Activated T-helper 17 cell treated with anti-CD3 and anti-CD28 coated beads, Interleukin-2, amount 50 U/mL, for 72 hours (primary cell): ENCODE data around the gene BHMT2. TPM values are rescaled to one million over a fixed set of nuclear protein-coding genes. Genes with fewer than 3 reads are reported as not detected.

Source experiments
- ATAC-seq: fragments of 150-1000 bp; cut with Tn5 transposase; replicated peaks from 2 replicates; pipeline ENCODE4 v1.10.0; 2021; ENCODE audit warnings: mild to moderate bottlenecking, moderate library complexity
- H3K27ac Mint-ChIP-seq: one replicate; pipeline ENCODE4 v1.8.0; 2022; ENCODE audit warnings: mixed read lengths
- H3K27me3 Mint-ChIP-seq: one replicate; pipeline ENCODE4 v1.8.0; 2022; ENCODE audit warnings: mixed read lengths
- H3K36me3 Mint-ChIP-seq: one replicate; pipeline ENCODE4 v1.8.0; 2022; ENCODE audit warnings: low read depth, mild to moderate bottlenecking, mixed read lengths
- H3K4me1 Mint-ChIP-seq: one replicate; pipeline ENCODE4 v1.8.0; 2022; ENCODE audit warnings: mixed read lengths
- H3K4me3 Mint-ChIP-seq: one replicate; pipeline ENCODE4 v1.8.0; 2022; ENCODE audit warnings: mild to moderate bottlenecking, mixed read lengths
- H3K9me3 Mint-ChIP-seq: one replicate; pipeline ENCODE4 v1.8.0; 2022; ENCODE audit warnings: mixed read lengths
- total RNA-seq, 2 donors: library from RNA; stranded (reverse); gene quantifications; one replicate each; pipeline ENCODE4 v1.2.3, GENCODE V29; 2022

The BHMT2 gene, protein sequence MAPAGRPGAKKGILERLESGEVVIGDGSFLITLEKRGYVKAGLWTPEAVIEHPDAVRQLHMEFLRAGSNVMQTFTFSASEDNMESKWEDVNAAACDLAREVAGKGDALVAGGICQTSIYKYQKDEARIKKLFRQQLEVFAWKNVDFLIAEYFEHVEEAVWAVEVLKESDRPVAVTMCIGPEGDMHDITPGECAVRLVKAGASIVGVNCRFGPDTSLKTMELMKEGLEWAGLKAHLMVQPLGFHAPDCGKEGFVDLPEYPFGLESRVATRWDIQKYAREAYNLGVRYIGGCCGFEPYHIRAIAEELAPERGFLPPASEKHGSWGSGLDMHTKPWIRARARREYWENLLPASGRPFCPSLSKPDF
- not detected for total RNA-seq

- no peaks in the 10 kb centered on the region for H3K9me3 Mint-ChIP-seq
- no peaks in the 10 kb centered on the region for H3K4me1 Mint-ChIP-seq
- ATAC-seq: no peak
- no peak within 1 kb of the TSS for H3K4me3 Mint-ChIP-seq
- no peaks in the 10 kb centered on the region for H3K36me3 Mint-ChIP-seq
- no peak within 1 kb of the TSS for H3K27ac Mint-ChIP-seq
- H3K27me3 Mint-ChIP-seq: peaks cover 27% of the 10 kb centered on the region
Observed at GRCh38 chr5:79069488-79070349, at the start of gene BHMT2, which contains the start of gene DMGDH. TSS of gene BHMT2 (plus strand) at chr5:79069767. CDS start at chr5:79069783, 16 bp downstream. TSS of gene DMGDH (minus strand) at chr5:79069674. CDS start at chr5:79069620, 54 bp downstream.

GRCh38 chr5:79020861-79021561 lies 48.6 kb upstream of the BHMT2 start:
- Mint-ChIP-seq H3K4me1 (peaks cover 5% of the 10 kb centered on the region), H3K36me3 (no peaks in the 10 kb centered on the region), H3K27me3 (peaks cover 47% of the 10 kb centered on the region), H3K9me3 (no peaks in the 10 kb centered on the region), H3K4me3 (peak overlapping the region; percentile 12), H3K27ac (no peak overlapping the region)
- ATAC-seq: no peak

- Mint-ChIP-seq H3K27ac (no peak overlapping the region), H3K36me3 (no peaks in the 10 kb centered on the region), H3K9me3 (no peaks in the 10 kb centered on the region), H3K27me3 (peaks cover 46% of the 10 kb centered on the region), H3K4me1 (peaks cover 5% of the 10 kb centered on the region), H3K4me3 (no peak overlapping the region)
- no peak for ATAC-seq
Observed at GRCh38 chr5:79021753-79022152, 47.8 kb upstream of the BHMT2 start.

GRCh38 chr5:79022771-79023170 lies 46.8 kb upstream of the BHMT2 start:
- H3K4me1 Mint-ChIP-seq: peaks cover 5% of the 10 kb centered on the region
- H3K9me3 Mint-ChIP-seq: no peaks in the 10 kb centered on the region
- H3K36me3 Mint-ChIP-seq: no peaks in the 10 kb centered on the region
- H3K27ac Mint-ChIP-seq: no peak overlapping the region
- no peak overlapping the region for H3K4me3 Mint-ChIP-seq
- ATAC-seq: no peak
- peaks cover 50% of the 10 kb centered on the region for H3K27me3 Mint-ChIP-seq

DNA sequence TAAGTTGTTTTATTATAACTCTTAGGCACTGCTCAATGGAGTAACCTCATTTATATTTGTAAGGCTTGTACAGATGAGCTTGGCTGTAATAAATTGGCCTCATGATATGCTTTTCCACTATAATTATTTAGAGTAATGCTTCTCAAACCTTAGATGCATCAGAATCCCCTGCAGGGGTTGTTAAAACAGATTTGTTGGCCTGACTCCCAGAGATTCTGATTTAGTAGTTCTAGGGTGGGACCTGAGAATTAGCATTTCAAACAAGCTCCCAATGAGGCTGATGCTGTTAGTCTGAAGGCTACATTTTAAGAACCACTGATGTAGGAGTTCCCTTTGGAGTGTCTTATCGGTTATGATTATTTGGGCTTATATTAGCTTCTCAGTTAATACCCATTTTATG lies 46.2 kb upstream of the BHMT2 start:
- peaks cover 50% of the 10 kb centered on the region for H3K27me3 Mint-ChIP-seq
- no peak overlapping the region for H3K4me3 Mint-ChIP-seq
- no peaks in the 10 kb centered on the region for H3K9me3 Mint-ChIP-seq
- H3K27ac Mint-ChIP-seq: no peak overlapping the region
- peaks cover 5% of the 10 kb centered on the region for H3K4me1 Mint-ChIP-seq
- no peak for ATAC-seq
- H3K36me3 Mint-ChIP-seq: no peaks in the 10 kb centered on the region

DNA sequence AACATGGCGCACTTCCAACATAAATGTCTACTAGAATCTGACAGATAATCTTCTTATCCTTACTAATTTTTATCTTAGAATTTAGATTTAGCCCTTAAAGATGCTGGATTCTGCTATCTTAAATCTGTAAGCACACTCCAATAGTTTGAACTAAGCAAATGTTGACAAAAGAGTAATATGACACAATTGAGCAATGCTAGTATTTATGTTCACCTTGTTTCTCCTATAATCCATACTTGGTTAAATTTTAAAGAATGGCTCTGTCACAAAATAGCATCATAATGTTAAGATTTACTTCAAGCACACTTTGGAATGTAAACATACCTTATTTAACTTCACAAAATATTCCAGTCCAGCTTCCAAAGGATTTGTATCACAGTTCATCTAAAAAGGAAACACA lies 45.6 kb upstream of the BHMT2 start:
- H3K4me1 Mint-ChIP-seq: peaks cover 5% of the 10 kb centered on the region
- peaks cover 46% of the 10 kb centered on the region for H3K27me3 Mint-ChIP-seq
- H3K4me3 Mint-ChIP-seq: no peak overlapping the region
- ATAC-seq: no peak
- no peak overlapping the region for H3K27ac Mint-ChIP-seq
- no peaks in the 10 kb centered on the region for H3K36me3 Mint-ChIP-seq
- H3K9me3 Mint-ChIP-seq: no peaks in the 10 kb centered on the region

GRCh38 chr5:79025054-79025472 lies 44.5 kb upstream of the BHMT2 start:
- H3K27ac Mint-ChIP-seq: no peak overlapping the region
- H3K9me3 Mint-ChIP-seq: no peaks in the 10 kb centered on the region
- H3K4me1 Mint-ChIP-seq: peaks cover 5% of the 10 kb centered on the region
- no peak overlapping the region for H3K4me3 Mint-ChIP-seq
- no peak for ATAC-seq
- no peaks in the 10 kb centered on the region for H3K36me3 Mint-ChIP-seq
- H3K27me3 Mint-ChIP-seq: peaks cover 40% of the 10 kb centered on the region

DNA sequence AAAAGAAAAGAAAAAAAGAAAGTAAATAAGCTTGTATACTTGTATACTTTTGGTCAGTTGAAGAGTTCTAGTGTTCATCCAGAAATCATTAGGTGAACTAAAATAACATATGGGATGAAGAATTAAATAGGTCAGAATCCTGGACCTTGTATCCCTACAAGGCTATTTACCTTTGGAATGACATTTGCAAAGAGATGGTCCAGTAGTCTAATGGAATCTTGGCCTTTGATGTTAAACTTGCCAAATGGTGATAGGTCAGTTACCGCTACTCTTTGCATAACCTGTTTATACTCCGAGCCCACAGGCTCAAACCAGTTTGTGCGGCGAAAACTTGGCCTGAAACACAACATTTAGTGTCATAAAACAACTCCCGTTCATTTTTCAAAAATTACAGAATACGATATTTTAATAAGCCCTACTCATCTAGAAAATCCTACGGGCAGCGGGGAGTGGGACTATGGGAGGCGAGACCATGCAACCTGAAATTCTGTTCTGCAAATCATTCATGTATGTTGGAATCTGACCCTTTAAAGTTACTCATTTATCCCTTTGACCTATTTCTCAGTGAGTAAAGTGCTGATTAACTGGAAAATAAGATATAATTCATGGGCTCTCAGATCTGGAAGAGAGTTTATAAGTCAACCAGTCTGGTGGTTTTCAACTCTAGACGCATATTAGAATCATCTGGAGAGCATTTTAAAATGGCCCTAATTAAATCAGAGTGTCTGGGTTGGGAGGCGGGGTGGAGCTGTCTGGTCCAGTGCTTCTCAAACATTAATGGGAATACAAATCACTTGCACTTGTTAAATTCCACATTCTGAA lies 38.7 kb upstream of the BHMT2 start:
- H3K4me3 Mint-ChIP-seq: no peak overlapping the region
- no peaks in the 10 kb centered on the region for H3K36me3 Mint-ChIP-seq
- no peak overlapping the region for H3K27ac Mint-ChIP-seq
- H3K4me1 Mint-ChIP-seq: no peaks in the 10 kb centered on the region
- H3K27me3 Mint-ChIP-seq: peaks cover 7% of the 10 kb centered on the region
- no peaks in the 10 kb centered on the region for H3K9me3 Mint-ChIP-seq
- ATAC-seq: no peak

GRCh38 chr5:79031485-79031867 lies 38.1 kb upstream of the BHMT2 start:
- Mint-ChIP-seq H3K36me3 (no peaks in the 10 kb centered on the region), H3K4me3 (no peak overlapping the region), H3K27ac (no peak overlapping the region), H3K27me3 (peaks cover 5% of the 10 kb centered on the region), H3K4me1 (no peaks in the 10 kb centered on the region), H3K9me3 (no peaks in the 10 kb centered on the region)
- no peak for ATAC-seq

GRCh38 chr5:79032031-79032695 lies 37.4 kb upstream of the BHMT2 start:
- ATAC-seq: no peak
- H3K27ac Mint-ChIP-seq: no peak overlapping the region
- no peaks in the 10 kb centered on the region for H3K9me3 Mint-ChIP-seq
- H3K4me1 Mint-ChIP-seq: no peaks in the 10 kb centered on the region
- no peak overlapping the region for H3K4me3 Mint-ChIP-seq
- H3K36me3 Mint-ChIP-seq: no peaks in the 10 kb centered on the region
- peaks cover 4% of the 10 kb centered on the region for H3K27me3 Mint-ChIP-seq

DNA sequence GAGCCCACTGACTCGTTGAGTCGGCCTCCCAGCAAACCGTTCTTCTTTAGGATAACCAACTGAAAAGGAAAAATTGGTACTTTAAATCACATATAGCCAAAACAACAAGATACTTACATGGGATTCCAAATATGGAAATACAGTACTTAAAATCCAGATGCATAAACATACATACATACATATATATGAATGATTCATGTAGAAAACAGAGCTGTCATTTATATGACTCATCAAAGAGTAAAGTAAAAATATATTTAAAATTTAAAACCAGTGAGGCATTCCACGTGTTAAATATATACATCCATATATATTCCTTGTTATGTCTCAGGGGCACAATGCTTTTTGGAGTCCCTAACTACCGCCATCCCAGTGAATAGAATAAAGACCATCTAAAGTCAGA lies 36.8 kb upstream of the BHMT2 start:
- Mint-ChIP-seq H3K4me3 (no peak overlapping the region), H3K36me3 (no peaks in the 10 kb centered on the region), H3K27ac (no peak overlapping the region), H3K27me3 (no peaks in the 10 kb centered on the region), H3K9me3 (no peaks in the 10 kb centered on the region), H3K4me1 (no peaks in the 10 kb centered on the region)
- no peak for ATAC-seq

GRCh38 chr5:79035237-79035636 lies 34.3 kb upstream of the BHMT2 start:
- no peaks in the 10 kb centered on the region for H3K36me3 Mint-ChIP-seq
- no peak for ATAC-seq
- no peaks in the 10 kb centered on the region for H3K27me3 Mint-ChIP-seq
- H3K27ac Mint-ChIP-seq: no peak overlapping the region
- H3K4me1 Mint-ChIP-seq: no peaks in the 10 kb centered on the region
- no peaks in the 10 kb centered on the region for H3K9me3 Mint-ChIP-seq
- H3K4me3 Mint-ChIP-seq: no peak overlapping the region

GRCh38 chr5:79036769-79037168 lies 32.8 kb upstream of the BHMT2 start:
- Mint-ChIP-seq H3K36me3 (no peaks in the 10 kb centered on the region), H3K27me3 (no peaks in the 10 kb centered on the region), H3K27ac (no peak overlapping the region), H3K9me3 (no peaks in the 10 kb centered on the region), H3K4me1 (no peaks in the 10 kb centered on the region), H3K4me3 (no peak overlapping the region)
- no peak for ATAC-seq
